ENCODE results near the gene NOL8. TPM values are rescaled to one million over a fixed set of nuclear protein-coding genes. Genes with fewer than 3 reads are reported as not detected.

NOL8 gene
- total RNA-seq, 4 donors from 2014 or later: 38.4 to 46.3 (median 44.7) TPM

- TF ChIP-seq CTCF (IDR thresholded peaks at IDR 0.05; ENCODE audit: low read depth): no peak
These were observed 29.8 kb downstream of the NOL8 start for GRCh38 chr9:92295240-92295790.

DNA sequence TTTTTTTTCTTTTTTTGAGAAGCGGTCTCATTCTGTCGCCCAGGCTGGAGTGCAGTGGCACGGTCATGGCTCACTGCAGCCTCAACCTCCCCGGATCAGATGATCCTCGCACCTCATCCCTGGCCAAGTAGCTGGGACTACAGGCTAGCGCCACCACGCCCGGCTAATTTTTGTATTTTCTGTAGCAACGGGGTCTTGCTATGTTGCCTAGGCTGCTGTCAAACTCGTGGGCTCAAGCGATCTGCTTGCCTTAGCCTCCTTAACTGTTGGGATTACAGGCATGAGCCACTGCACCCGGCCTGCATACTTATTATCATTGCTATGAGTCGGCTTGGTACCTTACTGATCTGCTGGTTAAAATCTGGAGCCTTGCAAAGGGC is 30.9 kb downstream of the NOL8 start:
- no peak for TF ChIP-seq CTCF (IDR thresholded peaks at IDR 0.05; ENCODE audit: low read depth)

GRCh38 chr9:92293452-92294296 is 31.5 kb downstream of the NOL8 start, which contains the start of gene IARS1:
TSS of gene IARS1 (minus strand) at chr9:92293697. CDS start at chr9:92289419, 4,278 bp downstream.
- TF ChIP-seq CTCF (IDR thresholded peaks at IDR 0.05; ENCODE audit: low read depth): no peak

DNA sequence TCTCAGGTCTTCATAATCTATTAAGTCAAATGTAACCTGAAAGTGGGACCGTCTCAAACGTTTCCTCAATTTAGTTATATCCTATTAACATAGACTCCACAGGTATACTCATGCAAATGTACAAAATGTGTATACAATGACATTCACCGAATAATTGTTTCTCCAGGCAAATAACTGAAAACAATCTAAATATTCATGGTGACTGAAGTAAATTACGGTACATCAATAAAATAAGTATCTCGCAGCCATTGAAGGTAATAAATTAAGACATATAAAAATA is 32.1 kb downstream of the NOL8 start:
- no peak for TF ChIP-seq CTCF (IDR thresholded peaks at IDR 0.05; ENCODE audit: low read depth)

DNA sequence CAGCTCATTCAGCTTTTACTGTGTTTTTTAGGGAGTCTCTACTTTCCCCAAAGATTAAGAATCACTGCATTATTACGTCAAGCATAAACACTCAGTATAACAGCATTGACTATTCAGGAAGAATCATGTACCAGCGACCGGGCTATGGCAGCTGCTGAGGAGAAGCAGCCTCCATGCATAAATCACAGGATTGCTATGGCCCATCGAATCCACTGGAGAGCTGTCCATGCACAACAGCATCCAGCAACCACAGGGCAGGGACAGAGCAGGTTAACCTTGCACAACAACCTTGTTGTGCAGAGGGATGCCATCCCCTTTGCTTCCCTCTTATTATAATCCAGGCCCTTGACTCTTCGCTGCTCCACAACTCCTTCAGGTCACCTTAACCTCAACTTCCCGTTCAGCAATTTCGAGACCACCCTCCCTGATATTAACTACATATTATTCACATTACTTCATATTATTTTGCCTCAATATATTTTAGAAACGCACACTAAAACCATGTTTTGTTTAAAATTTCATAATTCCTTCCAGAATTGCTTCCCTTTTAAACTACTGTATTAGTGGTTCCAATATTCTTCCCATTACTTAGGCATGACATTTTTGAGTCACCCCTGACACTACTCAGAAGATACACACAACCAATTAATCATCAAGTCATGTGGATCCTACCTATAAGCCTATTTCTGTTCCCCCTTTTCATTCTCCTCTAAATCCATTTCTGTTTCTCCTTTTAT is 32.6 kb downstream of the NOL8 start:
- TF ChIP-seq CTCF (IDR thresholded peaks at IDR 0.05; ENCODE audit: low read depth): no peak

DNA sequence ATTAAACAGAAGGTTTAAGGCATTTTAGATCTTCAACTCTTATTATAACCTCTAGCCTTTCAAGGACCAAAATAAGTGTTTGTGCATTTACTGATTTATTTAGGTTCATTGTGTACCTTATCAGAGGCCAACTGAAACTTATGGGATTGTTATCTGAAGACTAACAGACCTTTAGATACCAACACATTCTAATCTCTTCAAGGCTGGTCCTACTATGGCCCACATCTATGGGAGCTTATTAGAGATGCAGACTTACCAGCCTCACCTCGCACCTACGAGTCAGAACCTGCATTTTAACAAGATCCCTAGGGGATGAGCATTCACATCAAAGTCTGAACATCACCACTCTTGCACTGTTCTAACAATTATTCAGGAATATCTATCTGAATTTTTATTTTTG is 33.6 kb downstream of the NOL8 start:
- TF ChIP-seq CTCF (IDR thresholded peaks at IDR 0.05; ENCODE audit: low read depth): no peak

DNA sequence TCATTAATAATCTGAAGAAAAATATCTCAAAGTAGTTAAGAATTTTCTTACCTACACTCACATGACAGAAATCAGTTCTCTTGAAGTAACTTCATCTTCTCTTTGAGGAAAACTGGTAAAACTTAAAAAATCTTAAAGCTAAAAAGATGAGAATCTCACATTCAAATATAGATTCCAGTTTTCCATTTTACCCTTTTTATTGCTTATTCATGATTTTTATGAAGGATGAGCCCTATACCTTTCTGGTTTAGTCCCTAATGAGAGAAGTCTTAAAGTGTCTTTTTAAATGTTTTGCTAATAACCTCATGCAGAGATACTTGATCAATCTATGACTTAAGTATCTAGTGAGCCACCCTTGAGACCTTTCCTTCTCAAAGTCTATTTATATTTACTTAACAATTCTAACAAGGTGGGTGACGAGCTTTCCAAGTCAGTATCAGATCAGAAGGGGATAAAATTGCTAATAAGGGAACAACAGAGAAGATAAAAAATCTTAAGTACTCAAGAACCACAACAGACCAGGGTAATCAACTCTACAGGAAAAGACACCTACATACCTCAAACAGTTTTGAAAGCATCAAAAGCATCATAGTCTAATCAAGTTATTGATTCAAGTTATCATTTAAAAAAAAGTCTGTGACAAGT is 34.2 kb downstream of the NOL8 start:
- no peak for TF ChIP-seq CTCF (IDR thresholded peaks at IDR 0.05; ENCODE audit: low read depth)
